ENCODE measurements around the gene TBC1D4.

TBC1D4 gene, protein sequence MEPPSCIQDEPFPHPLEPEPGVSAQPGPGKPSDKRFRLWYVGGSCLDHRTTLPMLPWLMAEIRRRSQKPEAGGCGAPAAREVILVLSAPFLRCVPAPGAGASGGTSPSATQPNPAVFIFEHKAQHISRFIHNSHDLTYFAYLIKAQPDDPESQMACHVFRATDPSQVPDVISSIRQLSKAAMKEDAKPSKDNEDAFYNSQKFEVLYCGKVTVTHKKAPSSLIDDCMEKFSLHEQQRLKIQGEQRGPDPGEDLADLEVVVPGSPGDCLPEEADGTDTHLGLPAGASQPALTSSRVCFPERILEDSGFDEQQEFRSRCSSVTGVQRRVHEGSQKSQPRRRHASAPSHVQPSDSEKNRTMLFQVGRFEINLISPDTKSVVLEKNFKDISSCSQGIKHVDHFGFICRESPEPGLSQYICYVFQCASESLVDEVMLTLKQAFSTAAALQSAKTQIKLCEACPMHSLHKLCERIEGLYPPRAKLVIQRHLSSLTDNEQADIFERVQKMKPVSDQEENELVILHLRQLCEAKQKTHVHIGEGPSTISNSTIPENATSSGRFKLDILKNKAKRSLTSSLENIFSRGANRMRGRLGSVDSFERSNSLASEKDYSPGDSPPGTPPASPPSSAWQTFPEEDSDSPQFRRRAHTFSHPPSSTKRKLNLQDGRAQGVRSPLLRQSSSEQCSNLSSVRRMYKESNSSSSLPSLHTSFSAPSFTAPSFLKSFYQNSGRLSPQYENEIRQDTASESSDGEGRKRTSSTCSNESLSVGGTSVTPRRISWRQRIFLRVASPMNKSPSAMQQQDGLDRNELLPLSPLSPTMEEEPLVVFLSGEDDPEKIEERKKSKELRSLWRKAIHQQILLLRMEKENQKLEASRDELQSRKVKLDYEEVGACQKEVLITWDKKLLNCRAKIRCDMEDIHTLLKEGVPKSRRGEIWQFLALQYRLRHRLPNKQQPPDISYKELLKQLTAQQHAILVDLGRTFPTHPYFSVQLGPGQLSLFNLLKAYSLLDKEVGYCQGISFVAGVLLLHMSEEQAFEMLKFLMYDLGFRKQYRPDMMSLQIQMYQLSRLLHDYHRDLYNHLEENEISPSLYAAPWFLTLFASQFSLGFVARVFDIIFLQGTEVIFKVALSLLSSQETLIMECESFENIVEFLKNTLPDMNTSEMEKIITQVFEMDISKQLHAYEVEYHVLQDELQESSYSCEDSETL (N-terminal part only)

DNA sequence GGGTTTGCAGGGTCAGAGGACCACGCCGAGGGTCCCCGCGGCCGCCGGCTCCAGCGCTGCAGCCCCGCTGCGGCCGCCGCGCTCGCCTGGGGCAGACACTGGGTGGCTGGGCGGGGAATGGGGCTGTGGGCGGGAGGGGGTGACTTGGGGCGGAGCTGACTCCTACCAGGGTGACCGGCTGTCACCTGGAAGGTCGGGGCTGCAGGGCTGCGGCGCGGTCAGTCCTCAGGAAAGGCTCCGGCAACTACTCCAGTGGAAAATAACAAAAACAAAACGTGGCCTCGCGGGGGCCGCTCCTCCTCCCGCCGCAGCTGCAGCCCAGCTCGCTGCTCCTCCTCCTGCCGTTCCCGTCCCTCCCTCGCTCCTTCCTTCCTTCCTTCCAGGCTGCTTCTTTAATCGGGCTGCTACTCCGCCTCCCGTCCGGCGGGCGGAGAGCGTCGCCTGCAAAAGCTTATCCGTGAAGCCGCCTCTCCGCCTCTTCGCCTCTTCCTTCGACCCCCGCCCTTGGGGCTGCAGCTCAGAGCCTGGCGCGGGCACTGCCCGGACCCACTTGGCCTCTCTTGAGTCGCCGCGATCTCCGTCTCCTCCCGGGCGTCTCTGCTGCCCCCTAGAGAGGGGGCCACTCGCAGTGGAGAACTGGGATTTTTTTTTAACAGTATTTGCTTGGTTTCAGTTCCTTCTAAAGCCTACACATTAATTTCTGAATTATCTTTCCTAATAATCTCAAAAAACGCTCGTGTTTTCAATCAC, at the start of gene TBC1D4:
TSS of gene TBC1D4 (minus strand) at position 100 of the 750 bp plus-strand sequence. CDS start 402 bp downstream, outside the sequence.
- H3K4me1 Mint-ChIP-seq, result peaks cover 11% of the 10 kb centered on the region
- ATAC-seq (ENCODE audit: low read depth) (peak; percentile 89), DNase-seq (ENCODE audit: low spot score in 2 of 2) (peak; percentile 53 to 56)
- no peaks in the 10 kb centered on the region for H3K9me3 Mint-ChIP-seq
- peak within 1 kb of the TSS; percentile 98 for H3K4me3 Mint-ChIP-seq
- H3K27me3 Mint-ChIP-seq, result peaks cover 27% of the 10 kb centered on the region
- H3K36me3 Mint-ChIP-seq, result no peaks in the 10 kb centered on the region
- peak within 1 kb of the TSS; percentile 72 for H3K27ac Mint-ChIP-seq

DNA sequence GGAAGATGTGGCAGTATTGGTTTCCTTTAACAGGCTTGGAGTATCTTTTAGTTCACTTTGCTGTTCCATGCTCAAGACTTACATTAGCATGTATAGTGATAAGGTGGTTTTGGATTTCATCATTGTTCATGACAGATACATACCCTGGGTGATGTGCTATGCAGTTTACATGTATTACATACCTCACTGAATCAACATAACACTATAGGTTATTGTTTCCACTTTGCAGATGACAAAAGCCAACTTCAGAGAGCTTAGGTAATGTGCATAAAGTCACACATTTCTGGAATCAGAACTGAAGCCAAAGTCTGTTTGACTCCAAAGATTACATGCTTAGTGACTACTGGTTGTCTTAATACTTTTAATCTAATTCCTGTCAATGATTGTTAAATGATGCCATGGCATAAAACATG, 48.6 kb upstream of the TBC1D4 start:
- H3K27me3 Mint-ChIP-seq, result no peaks in the 10 kb centered on the region
- no peak for ATAC-seq (ENCODE audit: low read depth)
- no peak for DNase-seq (ENCODE audit: low spot score in 2 of 2)
- H3K36me3 Mint-ChIP-seq, result peaks cover 16% of the 10 kb centered on the region
- H3K27ac Mint-ChIP-seq, result no peak overlapping the region
- no peak overlapping the region for H3K4me3 Mint-ChIP-seq
- peaks cover 30% of the 10 kb centered on the region for H3K4me1 Mint-ChIP-seq
- H3K9me3 Mint-ChIP-seq, result peaks cover 2% of the 10 kb centered on the region

- DNase-seq (ENCODE audit: low spot score in 2 of 2) (no peak), ATAC-seq (ENCODE audit: low read depth) (no peak)
- Mint-ChIP-seq H3K4me1 (peaks cover 3% of the 10 kb centered on the region), H3K4me3 (no peak overlapping the region), H3K27ac (no peak overlapping the region), H3K9me3 (peaks cover 4% of the 10 kb centered on the region), H3K27me3 (no peaks in the 10 kb centered on the region), H3K36me3 (peaks cover 11% of the 10 kb centered on the region)
Observed at GRCh38 chr13:75521956-75522355, 40.0 kb upstream of the TBC1D4 start.

DNA sequence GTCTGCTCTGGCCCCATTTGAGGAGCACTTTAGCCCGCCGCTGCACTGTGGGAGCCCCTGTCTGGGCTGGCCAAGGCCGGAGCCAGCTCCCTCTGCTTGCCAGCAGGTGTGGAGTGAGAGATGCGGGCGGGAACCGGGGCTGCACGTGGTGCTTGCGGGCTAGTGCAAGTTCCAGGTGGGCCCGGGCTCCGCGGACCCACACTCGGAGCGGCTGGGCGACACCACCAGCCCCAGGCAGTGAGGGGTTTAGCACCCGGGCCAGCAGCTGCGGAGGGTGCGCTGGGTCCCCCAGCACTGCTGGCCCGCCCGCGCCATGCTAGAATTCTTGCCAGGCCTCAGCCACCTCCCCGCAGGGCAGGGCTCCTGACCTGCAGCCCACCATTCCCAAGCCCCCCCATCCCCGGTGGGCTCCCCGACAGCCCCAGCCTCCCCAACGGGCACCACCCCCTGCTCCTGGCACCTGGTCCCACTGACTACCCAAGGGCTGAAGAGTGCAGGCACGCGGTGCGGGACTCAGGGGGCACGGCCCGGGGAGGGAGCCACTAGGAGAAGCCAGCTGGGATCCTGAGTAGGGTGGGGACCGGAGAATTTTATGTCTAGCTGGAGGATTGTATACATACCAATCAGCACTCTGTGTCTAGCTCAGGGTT, 36.6 kb upstream of the TBC1D4 start:
- Mint-ChIP-seq H3K4me1 (peaks cover 6% of the 10 kb centered on the region), H3K27me3 (no peaks in the 10 kb centered on the region), H3K27ac (no peak overlapping the region), H3K4me3 (no peak overlapping the region), H3K36me3 (peaks cover 3% of the 10 kb centered on the region), H3K9me3 (peaks cover 5% of the 10 kb centered on the region)
- no peak for ATAC-seq (ENCODE audit: low read depth)
- DNase-seq (ENCODE audit: low spot score in 2 of 2), result no peak

DNA sequence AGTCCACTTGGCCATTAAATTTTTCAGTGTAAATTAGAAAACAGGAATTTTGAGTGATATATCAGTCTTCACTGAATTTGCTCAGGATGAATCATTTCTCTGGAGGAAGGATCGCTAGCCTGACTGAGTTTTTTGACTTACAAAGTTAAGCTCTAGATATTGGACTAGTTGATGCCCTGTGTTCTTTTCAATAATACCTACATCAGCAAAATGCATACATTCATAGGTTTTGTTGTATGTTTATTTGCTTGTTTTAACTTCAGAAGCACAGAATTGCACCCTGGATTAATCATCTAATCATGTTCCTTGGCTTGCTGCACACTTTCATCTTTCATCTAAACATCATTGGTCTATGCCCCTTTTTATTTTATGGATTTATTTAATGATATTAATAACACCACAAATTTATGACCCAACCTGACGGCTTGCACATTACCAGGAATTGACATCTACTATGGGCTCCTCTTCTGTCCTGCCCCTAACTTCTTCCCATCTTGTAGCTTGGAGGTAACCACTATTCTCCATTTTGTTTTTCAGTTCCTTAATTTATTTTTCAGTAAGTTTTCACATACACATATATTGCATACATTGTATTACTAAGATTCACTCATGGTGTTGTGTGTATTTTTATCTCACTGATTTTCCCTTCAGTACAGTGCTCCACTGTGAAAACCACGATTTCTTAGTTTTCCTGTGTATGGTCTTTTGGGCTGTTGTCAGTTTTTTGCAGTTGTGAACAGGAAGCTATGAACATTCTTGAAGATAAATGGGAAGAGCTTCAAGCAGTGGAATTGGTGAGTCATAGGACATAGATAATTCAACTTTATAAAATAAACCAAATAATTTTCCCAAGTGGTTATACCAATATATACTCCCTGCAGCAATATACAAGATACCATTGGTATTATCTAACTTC, 32.4 kb upstream of the TBC1D4 start:
- Mint-ChIP-seq H3K36me3 (no peaks in the 10 kb centered on the region), H3K27me3 (no peaks in the 10 kb centered on the region), H3K4me1 (peaks cover 17% of the 10 kb centered on the region), H3K27ac (no peak overlapping the region), H3K9me3 (peaks cover 1% of the 10 kb centered on the region), H3K4me3 (no peak overlapping the region)
- no peak for DNase-seq (ENCODE audit: low spot score in 2 of 2)
- no peak for ATAC-seq (ENCODE audit: low read depth)

DNA sequence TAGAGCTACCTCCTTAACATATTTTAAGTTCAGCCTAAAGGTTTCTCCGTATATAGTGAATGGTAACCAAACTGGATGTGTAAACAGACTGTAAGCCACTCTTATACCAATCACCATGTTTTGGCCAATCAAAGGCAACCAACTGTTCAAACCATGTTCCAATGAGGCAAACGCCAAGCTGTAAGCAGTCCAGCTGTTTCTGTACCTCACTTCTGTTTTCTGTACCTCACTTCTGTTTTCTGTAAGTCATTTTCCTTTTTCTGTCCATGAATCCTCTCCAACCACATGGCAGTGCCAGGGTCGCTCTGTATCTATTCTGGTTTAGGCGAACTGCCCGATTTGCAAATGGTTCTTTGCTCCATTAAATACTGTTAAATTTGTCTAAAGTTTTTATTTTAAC, 31.3 kb upstream of the TBC1D4 start:
- Mint-ChIP-seq H3K27me3 (no peaks in the 10 kb centered on the region), H3K4me3 (no peak overlapping the region), H3K4me1 (peaks cover 17% of the 10 kb centered on the region), H3K9me3 (peaks cover 1% of the 10 kb centered on the region), H3K27ac (no peak overlapping the region), H3K36me3 (no peaks in the 10 kb centered on the region)
- DNase-seq (ENCODE audit: low spot score in 2 of 2) (no peak), ATAC-seq (ENCODE audit: low read depth) (no peak)

GRCh38 chr13:75512253-75512652, 30.3 kb upstream of the TBC1D4 start:
- H3K4me3 Mint-ChIP-seq, result no peak overlapping the region
- peaks cover 1% of the 10 kb centered on the region for H3K9me3 Mint-ChIP-seq
- no peaks in the 10 kb centered on the region for H3K27me3 Mint-ChIP-seq
- DNase-seq (ENCODE audit: low spot score in 2 of 2) (no peak), ATAC-seq (ENCODE audit: low read depth) (peak; percentile 60)
- peaks cover 21% of the 10 kb centered on the region for H3K4me1 Mint-ChIP-seq
- H3K27ac Mint-ChIP-seq, result no peak overlapping the region
- H3K36me3 Mint-ChIP-seq, result no peaks in the 10 kb centered on the region

DNA sequence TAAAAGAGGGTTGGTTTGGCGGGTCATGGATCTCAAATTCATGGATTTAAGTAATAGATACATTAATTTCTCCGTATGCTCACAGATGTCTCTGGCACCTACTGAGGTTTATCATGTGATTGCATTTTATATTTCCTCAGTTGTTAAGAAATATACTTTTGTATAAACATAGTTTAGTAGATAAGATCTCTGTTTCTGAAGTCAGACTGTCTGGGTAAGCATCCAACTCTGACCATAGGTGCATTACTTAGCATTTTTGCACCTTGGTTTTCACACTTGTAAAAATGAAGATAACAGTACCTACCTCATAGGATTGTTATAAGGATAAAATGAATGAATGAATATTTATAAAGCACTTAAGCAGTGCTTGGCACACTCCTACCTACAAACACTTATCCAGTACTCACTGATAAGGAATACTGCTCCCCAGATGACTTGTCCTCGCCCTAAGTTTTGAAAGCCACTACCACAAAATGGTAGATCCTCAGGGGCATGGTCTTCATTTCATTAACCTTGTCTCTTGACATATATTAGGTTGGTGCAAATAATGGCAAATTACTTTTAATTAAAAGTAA, 29.2 kb upstream of the TBC1D4 start:
- no peaks in the 10 kb centered on the region for H3K36me3 Mint-ChIP-seq
- no peak overlapping the region for H3K4me3 Mint-ChIP-seq
- peaks cover 21% of the 10 kb centered on the region for H3K4me1 Mint-ChIP-seq
- no peak for ATAC-seq (ENCODE audit: low read depth)
- H3K27me3 Mint-ChIP-seq, result no peaks in the 10 kb centered on the region
- H3K27ac Mint-ChIP-seq, result no peak overlapping the region
- no peak for DNase-seq (ENCODE audit: low spot score in 2 of 2)
- H3K9me3 Mint-ChIP-seq, result peaks cover 1% of the 10 kb centered on the region

DNA sequence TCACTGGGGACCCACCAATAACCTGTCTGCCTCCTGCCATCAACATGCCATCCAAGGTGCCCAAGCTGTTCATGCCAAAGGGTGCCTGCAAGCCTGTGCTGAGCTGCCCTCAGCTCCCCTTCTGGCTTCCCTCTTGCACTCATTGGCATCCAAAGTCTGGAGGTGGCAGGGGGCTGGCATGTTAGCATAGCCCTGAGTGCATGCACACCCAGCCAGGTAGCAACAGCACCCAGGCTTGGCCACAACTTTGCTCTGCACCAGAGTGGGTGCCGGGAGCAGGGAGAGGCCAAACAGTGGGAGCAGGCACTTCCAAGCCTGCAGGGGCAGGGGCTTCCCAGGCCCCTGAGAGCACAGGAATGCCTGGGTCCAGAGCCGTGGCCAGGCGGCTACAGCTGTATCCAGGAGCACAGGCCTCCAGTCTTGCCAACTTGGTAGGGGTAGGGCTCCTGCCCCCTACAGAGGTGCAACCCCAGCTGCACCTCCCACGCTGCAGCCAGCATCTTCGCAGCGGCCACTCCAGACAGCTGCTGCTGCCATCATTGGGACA, 26.1 kb upstream of the TBC1D4 start:
- no peaks in the 10 kb centered on the region for H3K36me3 Mint-ChIP-seq
- no peak overlapping the region for H3K4me3 Mint-ChIP-seq
- DNase-seq (ENCODE audit: low spot score in 2 of 2) (no peak), ATAC-seq (ENCODE audit: low read depth) (no peak)
- H3K9me3 Mint-ChIP-seq, result no peaks in the 10 kb centered on the region
- H3K27ac Mint-ChIP-seq, result no peak overlapping the region
- peaks cover 14% of the 10 kb centered on the region for H3K4me1 Mint-ChIP-seq
- peaks cover under 1% of the 10 kb centered on the region for H3K27me3 Mint-ChIP-seq

- no peaks in the 10 kb centered on the region for H3K36me3 Mint-ChIP-seq
- H3K27me3 Mint-ChIP-seq, result peaks cover 2% of the 10 kb centered on the region
- H3K9me3 Mint-ChIP-seq, result no peaks in the 10 kb centered on the region
- ATAC-seq (ENCODE audit: low read depth) (peak; percentile 37), DNase-seq (ENCODE audit: low spot score in 2 of 2) (no peak)
- H3K27ac Mint-ChIP-seq, result no peak overlapping the region
- H3K4me3 Mint-ChIP-seq, result no peak overlapping the region
- peaks cover 9% of the 10 kb centered on the region for H3K4me1 Mint-ChIP-seq
Observed at GRCh38 chr13:75507027-75508001, 25.3 kb upstream of the TBC1D4 start.

DNA sequence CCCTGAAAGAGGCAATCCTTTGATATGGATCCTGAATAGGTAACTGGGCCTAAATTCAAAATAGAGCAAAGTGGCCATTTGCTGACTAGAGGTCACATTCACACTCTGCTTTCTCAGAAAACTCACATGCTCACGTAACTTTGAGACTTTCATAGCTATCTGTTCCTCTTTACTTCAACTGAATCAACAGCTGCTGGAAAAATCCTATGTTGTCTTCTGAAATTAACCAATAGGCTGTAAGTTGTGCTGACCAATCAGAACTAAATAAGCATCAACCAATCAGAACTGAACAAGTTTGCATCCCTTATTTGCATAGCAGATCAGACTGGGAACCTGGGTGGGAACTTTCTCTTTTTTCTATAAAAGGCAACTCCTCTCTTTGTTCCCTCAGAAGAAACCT, 24.0 kb upstream of the TBC1D4 start:
- H3K36me3 Mint-ChIP-seq, result no peaks in the 10 kb centered on the region
- H3K4me1 Mint-ChIP-seq, result peaks cover 4% of the 10 kb centered on the region
- H3K4me3 Mint-ChIP-seq, result no peak overlapping the region
- no peak for DNase-seq (ENCODE audit: low spot score in 2 of 2)
- no peak for ATAC-seq (ENCODE audit: low read depth)
- no peak overlapping the region for H3K27ac Mint-ChIP-seq
- peaks cover 1% of the 10 kb centered on the region for H3K9me3 Mint-ChIP-seq
- H3K27me3 Mint-ChIP-seq, result peaks cover 2% of the 10 kb centered on the region
